Measurements from ENCODE around the gene NT5DC2. TPM values are rescaled to one million over a fixed set of nuclear protein-coding genes. Genes with fewer than 3 reads are reported as not detected.

Gene NT5DC2
- total and polyA plus RNA-seq, 3 experiments from 2014 or later: 1.2 to 84.6 (median 80.3) TPM

DNA sequence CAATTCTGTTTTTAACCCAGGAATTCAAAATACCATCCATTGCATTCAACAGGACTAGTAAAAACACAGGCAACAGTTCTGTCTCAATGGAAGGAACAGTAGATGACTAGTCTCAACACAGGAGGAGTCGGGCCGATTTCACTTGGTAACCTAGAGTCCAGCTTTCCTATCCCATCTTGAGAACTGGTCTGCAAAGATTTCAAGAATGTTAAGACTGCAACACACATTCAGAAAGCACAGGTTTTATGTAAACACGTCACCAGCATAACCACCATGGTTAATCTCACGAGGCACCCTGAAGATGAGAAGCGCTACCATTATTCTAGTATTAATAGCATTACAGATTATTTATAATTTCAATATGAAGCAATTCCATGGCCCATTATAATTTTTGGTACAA, 24.8 kb upstream of the NT5DC2 start:
- peaks cover 0 to 90% (median 29%) of the 10 kb centered on the region in 3 donors for H3K36me3 Mint-ChIP-seq
- Histone ChIP-seq H3K4me1 (ENCODE audit: insufficient read depth, low read length) (no peaks in the 10 kb centered on the region), H3K4me3 (ENCODE audit: low read length) (no peak overlapping the region), H3K9me3 (ENCODE audit: low read length) (no peaks in the 10 kb centered on the region), H3K27ac (ENCODE audit: low read depth, low read length) (no peak overlapping the region), H3K27me3 (ENCODE audit: insufficient read depth, low read length, poor library complexity, severe bottlenecking) (no peaks in the 10 kb centered on the region), H3K36me3 (ENCODE audit: insufficient read depth, low read length) (peaks cover 41% of the 10 kb centered on the region)
- H3K4me1 Mint-ChIP-seq: peaks cover 4 to 13% (median 5%) of the 10 kb centered on the region in 3 donors
- DNase-seq: no peak
- POLR2A ChIA-PET: no interaction called here
- H3K4me3 Mint-ChIP-seq: no peak overlapping the region
- peak overlapping the region in 2 of 8 donors; percentile 38 to 74 for H3K27ac Mint-ChIP-seq
- H3K27me3 Mint-ChIP-seq: no peaks in the 10 kb centered on the region
- no peaks in the 10 kb centered on the region for H3K9me3 Mint-ChIP-seq
- CTCF ChIA-PET: interaction anchor here (1.5 kb wide), 1 partner anchor 9 kb away, joined by 4 read pairs; no protein-coding TSS in a partner anchor

DNA sequence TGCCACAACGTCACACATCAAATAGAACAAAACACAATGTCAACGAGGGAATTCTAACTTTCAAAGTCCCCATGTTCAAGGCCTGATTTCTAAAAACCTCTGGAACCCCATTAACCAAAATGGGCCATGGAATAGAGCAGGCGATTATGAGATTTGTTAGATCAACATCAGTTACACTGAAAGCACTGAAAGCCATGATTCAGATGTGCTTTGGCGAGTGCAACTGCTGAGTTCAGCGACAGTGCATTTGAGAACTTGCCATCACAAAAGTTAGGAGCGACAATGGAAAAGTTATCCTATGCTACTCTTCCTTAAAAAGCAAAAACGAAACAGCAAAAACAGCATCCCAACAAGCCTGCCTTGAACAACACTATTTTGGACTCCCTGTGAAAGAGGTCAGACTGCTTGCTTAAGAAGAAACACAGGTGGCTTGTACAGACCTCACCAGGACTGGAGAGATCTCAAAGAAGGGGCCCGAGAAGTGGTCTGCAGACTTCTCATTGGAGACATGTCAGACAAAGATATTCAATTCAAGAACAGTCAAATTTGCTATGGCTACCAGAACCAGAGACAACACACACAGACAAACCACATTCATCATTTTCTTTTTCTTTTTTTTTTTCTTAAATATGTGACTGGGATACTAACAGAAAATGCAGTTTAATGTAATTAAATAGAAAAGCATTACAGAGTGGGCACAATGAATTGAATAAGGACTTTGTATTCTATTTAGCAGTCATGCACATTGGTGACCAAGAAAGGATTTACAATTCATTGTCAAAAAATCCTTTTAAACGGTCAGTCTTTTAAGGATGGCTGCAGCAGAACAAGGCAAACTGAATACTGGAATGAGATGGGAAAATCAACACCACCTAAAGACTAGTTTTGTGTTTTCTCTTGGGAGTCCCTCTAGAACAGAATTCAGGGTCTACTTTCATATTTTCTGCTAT, 23.6 kb upstream of the NT5DC2 start:
- Histone ChIP-seq H3K4me1 (ENCODE audit: insufficient read depth, low read length) (no peaks in the 10 kb centered on the region), H3K4me3 (ENCODE audit: low read length) (no peak overlapping the region), H3K36me3 (ENCODE audit: insufficient read depth, low read length) (peaks cover 46% of the 10 kb centered on the region), H3K27me3 (ENCODE audit: insufficient read depth, low read length, poor library complexity, severe bottlenecking) (no peaks in the 10 kb centered on the region), H3K27ac (ENCODE audit: low read depth, low read length) (no peak overlapping the region), H3K9me3 (ENCODE audit: low read length) (no peaks in the 10 kb centered on the region)
- CTCF ChIA-PET: no interaction called here
- no peak for DNase-seq
- POLR2A ChIA-PET: no interaction called here
- Mint-ChIP-seq H3K4me1 (peaks cover 4 to 13% (median 5%) of the 10 kb centered on the region in 3 donors), H3K36me3 (peaks cover 0 to 88% (median 23%) of the 10 kb centered on the region in 3 donors), H3K27ac (peak overlapping the region in 5 of 8 donors; percentile 3 to 74 (median 63)), H3K4me3 (no peak overlapping the region), H3K27me3 (no peaks in the 10 kb centered on the region), H3K9me3 (no peaks in the 10 kb centered on the region)

DNA sequence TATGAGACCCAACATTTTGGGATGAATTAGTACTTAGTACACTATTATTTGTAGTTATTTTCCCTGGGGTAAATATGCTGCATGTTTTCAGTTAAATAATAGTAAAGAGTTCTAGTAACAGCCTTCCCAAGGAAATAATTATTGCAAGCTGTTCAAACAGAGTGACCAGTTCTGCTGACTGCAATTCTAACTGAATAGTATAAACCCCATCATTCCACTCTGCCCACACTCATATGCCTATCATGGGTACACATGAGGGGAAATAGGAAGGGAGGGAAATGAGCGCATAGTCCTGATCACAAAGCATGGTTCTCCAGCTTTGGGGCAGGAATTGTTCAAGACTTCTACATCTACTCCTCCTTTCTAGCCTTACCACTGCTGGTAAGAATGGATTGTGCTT, 21.4 kb upstream of the NT5DC2 start:
- CTCF ChIA-PET: no interaction called here
- Histone ChIP-seq H3K36me3 (ENCODE audit: insufficient read depth, low read length) (peaks cover 45% of the 10 kb centered on the region), H3K4me3 (ENCODE audit: low read length) (no peak overlapping the region), H3K27ac (ENCODE audit: low read depth, low read length) (no peak overlapping the region), H3K4me1 (ENCODE audit: insufficient read depth, low read length) (no peaks in the 10 kb centered on the region), H3K27me3 (ENCODE audit: insufficient read depth, low read length, poor library complexity, severe bottlenecking) (no peaks in the 10 kb centered on the region), H3K9me3 (ENCODE audit: low read length) (no peaks in the 10 kb centered on the region)
- Mint-ChIP-seq H3K36me3 (peaks cover 0 to 86% (median 17%) of the 10 kb centered on the region in 3 donors), H3K4me3 (no peak overlapping the region), H3K27ac (peak overlapping the region in 2 of 8 donors; percentile 50 to 81), H3K4me1 (peaks cover 4 to 11% (median 6%) of the 10 kb centered on the region in 3 donors), H3K27me3 (no peaks in the 10 kb centered on the region), H3K9me3 (no peaks in the 10 kb centered on the region)
- POLR2A ChIA-PET: no interaction called here
- no peak for DNase-seq

DNA sequence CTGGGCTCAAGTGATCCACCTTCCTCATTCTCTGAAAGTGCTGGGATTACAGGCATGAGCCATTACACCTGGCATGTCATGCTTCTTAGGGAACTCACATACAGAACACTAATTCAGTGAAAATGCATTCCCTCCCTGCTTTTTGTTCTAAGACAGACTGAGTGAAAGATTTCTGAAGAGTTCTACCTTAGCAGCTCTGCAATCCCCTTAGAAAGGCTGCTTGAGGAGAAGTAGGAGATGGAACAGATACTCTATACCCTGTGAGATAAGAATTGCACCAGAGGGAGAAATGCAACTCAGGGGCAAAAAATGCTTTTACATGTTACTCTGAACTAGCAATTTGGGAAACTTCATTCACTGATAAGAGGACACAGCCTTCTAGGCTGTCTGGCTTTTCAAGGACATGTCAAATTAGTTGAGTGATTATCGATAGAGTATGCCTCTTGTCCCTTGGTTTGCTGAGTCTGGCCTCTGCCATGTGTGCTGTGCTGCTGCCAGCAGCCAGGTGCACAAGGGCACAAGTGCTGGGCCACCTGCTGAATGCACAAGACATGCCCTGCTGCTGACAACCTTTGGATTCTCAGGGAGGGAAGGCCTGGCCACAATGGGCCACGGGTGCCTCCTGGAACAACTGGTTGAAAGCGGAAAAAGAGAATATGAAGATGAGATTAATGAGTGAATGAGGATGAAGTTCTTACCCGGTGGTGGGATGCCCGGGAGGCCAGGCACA, 20.5 kb upstream of the NT5DC2 start:
- H3K27me3 ChIP-seq (ENCODE audit: insufficient read depth, low read length, poor library complexity, severe bottlenecking): no peaks in the 10 kb centered on the region

DNA sequence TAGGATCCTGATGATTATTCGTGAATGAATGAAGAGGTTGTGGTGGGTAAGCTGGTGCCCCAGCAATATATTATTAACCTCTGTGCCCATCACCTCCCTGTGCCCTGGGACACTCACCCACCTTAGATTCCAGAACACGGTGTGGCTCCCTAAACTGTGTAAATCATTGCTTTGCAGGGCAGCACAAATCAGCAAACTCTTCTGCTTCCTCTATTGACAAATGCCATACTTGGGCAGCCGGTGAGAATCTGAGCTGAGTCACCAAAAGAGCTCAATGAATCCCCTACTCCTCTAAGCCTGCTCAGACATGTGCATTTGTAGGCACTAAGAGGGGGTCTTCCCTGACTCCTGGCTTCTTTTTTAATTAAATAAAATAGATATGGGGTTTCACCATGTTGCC, 18.4 kb upstream of the NT5DC2 start:
- DNase-seq: no peak
- Mint-ChIP-seq H3K4me3 (no peak overlapping the region), H3K4me1 (peaks cover under 1 to 6% (median 1%) of the 10 kb centered on the region in 3 donors), H3K9me3 (no peaks in the 10 kb centered on the region), H3K27me3 (no peaks in the 10 kb centered on the region), H3K27ac (peak overlapping the region in 2 of 8 donors; percentile 65 to 69), H3K36me3 (peaks cover 0 to 79% (median 9%) of the 10 kb centered on the region in 3 donors)
- H3K27me3 ChIP-seq (ENCODE audit: insufficient read depth, low read length, poor library complexity, severe bottlenecking): no peaks in the 10 kb centered on the region
- no peaks in the 10 kb centered on the region for H3K9me3 ChIP-seq (ENCODE audit: low read length)
- ChIA-PET POLR2A (no interaction called here), CTCF (no interaction called here)
- no peaks in the 10 kb centered on the region for H3K4me1 ChIP-seq (ENCODE audit: insufficient read depth, low read length)
- H3K27ac ChIP-seq (ENCODE audit: low read depth, low read length): no peak overlapping the region
- no peak overlapping the region for H3K4me3 ChIP-seq (ENCODE audit: low read length)
- H3K36me3 ChIP-seq (ENCODE audit: insufficient read depth, low read length): peaks cover 26% of the 10 kb centered on the region

More for the DNA sequence above, 20.5 kb upstream of the NT5DC2 start:
- H3K9me3 Mint-ChIP-seq: no peaks in the 10 kb centered on the region
- Histone ChIP-seq H3K27ac (ENCODE audit: low read depth, low read length) (no peak overlapping the region), H3K4me1 (ENCODE audit: insufficient read depth, low read length) (no peaks in the 10 kb centered on the region), H3K36me3 (ENCODE audit: insufficient read depth, low read length) (peaks cover 37% of the 10 kb centered on the region), H3K4me3 (ENCODE audit: low read length) (no peak overlapping the region), H3K9me3 (ENCODE audit: low read length) (no peaks in the 10 kb centered on the region)
- peaks cover 0 to 83% (median 12%) of the 10 kb centered on the region in 3 donors for H3K36me3 Mint-ChIP-seq
- H3K27ac Mint-ChIP-seq: peak overlapping the region in 4 of 8 donors; percentile 42 to 90 (median 64)
- ChIA-PET CTCF (interaction anchor here (0.7 kb wide), 1 partner anchor 81 kb away, joined by 3 read pairs; no protein-coding TSS in a partner anchor), POLR2A (no interaction called here)
- H3K27me3 Mint-ChIP-seq: no peaks in the 10 kb centered on the region
- H3K4me1 Mint-ChIP-seq: peaks cover 1 to 9% (median 4%) of the 10 kb centered on the region in 3 donors
- no peak overlapping the region for H3K4me3 Mint-ChIP-seq
- DNase-seq: no peak

DNA sequence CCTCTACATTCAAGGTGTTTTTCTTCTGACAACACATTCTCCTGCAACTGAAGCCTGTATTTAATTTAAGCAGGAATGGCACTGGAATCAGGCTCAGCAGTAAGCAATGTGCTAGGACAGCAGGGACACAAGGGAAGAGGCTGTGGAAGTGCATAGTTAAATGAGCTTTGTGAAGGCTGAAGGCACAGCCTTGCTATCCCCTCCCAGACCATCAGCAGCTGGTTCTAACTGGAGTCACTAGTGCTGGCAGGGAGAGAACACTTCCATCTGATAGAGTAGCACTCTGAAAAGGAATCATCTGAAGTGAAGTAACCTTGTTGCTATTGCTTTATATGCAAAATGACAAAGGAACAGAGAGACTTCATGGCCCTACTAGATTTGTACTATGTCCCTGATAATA, 17.5 kb upstream of the NT5DC2 start:
- Mint-ChIP-seq H3K4me1 (peaks cover 0 to 4% (median 1%) of the 10 kb centered on the region in 3 donors), H3K36me3 (peaks cover 0 to 75% (median 9%) of the 10 kb centered on the region in 3 donors), H3K27me3 (no peaks in the 10 kb centered on the region), H3K4me3 (no peak overlapping the region), H3K9me3 (no peaks in the 10 kb centered on the region), H3K27ac (peak overlapping the region in 3 of 8 donors; percentile 6 to 55 (median 54))
- Histone ChIP-seq H3K4me1 (ENCODE audit: insufficient read depth, low read length) (no peaks in the 10 kb centered on the region), H3K27me3 (ENCODE audit: insufficient read depth, low read length, poor library complexity, severe bottlenecking) (no peaks in the 10 kb centered on the region), H3K36me3 (ENCODE audit: insufficient read depth, low read length) (peaks cover 26% of the 10 kb centered on the region), H3K4me3 (ENCODE audit: low read length) (no peak overlapping the region), H3K27ac (ENCODE audit: low read depth, low read length) (no peak overlapping the region), H3K9me3 (ENCODE audit: low read length) (no peaks in the 10 kb centered on the region)
- DNase-seq: no peak
- POLR2A ChIA-PET: no interaction called here
- CTCF ChIA-PET: no interaction called here

DNA sequence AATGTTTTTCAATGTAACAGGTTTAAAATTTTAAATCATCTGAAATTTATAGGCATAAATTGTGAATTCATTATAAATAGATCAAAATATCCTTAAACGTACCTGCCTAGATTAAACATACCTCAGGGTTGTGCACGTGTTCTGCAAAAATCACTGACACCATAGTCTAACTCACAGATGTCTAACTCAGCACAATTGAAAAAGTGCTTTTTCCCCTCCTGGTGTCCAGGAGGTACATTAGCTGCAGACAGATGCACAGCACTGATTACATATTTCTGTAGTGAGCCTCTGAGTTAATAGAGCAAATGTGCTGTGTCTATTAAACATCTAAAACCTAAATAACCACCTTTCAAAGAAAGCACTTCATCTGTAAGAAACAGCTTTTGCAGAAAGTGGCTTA, 13.5 kb upstream of the NT5DC2 start:
- Mint-ChIP-seq H3K27me3 (no peaks in the 10 kb centered on the region), H3K4me3 (no peak overlapping the region), H3K36me3 (peaks cover 0 to 61% (median 5%) of the 10 kb centered on the region in 3 donors), H3K4me1 (peaks cover 0 to 5% (median 1%) of the 10 kb centered on the region in 3 donors), H3K9me3 (no peaks in the 10 kb centered on the region), H3K27ac (peak overlapping the region in 3 of 8 donors; percentile 23 to 54 (median 33))
- no peak for DNase-seq
- Histone ChIP-seq H3K4me3 (ENCODE audit: low read length) (no peak overlapping the region), H3K4me1 (ENCODE audit: insufficient read depth, low read length) (no peaks in the 10 kb centered on the region), H3K9me3 (ENCODE audit: low read length) (no peaks in the 10 kb centered on the region), H3K27me3 (ENCODE audit: insufficient read depth, low read length, poor library complexity, severe bottlenecking) (no peaks in the 10 kb centered on the region), H3K27ac (ENCODE audit: low read depth, low read length) (no peak overlapping the region), H3K36me3 (ENCODE audit: insufficient read depth, low read length) (peaks cover 10% of the 10 kb centered on the region)
- CTCF ChIA-PET: no interaction called here
- POLR2A ChIA-PET: no interaction called here
